ENCODE results near the gene ZNF418.

ZNF418 gene

DNA sequence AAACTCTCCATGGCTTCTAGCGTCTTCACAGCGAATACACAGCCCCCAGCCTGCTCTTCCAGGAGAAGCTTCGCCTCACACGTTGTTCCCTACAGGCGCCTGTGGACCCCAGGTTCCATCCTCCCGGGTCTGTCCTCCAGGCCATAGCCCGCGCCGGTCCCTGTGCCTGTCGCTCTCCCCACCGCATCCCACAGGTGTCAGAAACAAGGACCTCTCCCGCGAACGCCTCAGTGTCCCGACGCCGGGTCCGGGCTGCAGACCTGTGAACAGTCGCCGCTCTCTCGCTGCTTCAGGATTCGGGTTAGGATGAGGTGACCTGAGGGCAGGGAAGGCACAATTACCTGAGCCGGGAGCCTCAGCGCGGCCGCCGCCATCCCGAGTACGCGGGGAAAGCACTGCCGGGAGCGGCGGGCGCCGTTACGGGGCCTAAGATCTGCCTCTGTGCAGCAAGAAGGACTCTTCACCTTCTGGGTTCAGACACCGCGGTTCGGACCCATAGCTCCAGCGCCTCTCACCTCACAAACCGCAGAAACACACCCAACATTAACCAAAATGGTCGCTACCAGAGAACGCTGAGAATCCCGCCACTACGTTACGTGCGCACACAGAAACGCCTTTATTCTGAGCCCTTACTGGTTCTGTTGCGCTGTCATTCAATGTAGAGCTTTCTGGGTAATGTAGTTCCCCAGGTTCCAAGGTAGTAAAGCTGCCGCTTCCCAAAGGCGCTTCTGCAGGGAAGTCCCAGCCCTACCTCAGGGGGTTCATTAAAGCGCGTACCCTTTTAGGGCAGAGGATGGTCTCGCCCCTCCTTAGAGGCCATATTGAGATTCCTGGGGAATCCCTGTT is at the start of gene ZNF418:
Gene ZNF418, minus strand, starts transcription at position 583 of the 846 bp plus-strand sequence. CDS start 1,580 bp downstream, outside the sequence.
- H3K9ac ChIP-seq (ENCODE audit: low read length): no peak within 1 kb of the TSS

DNA sequence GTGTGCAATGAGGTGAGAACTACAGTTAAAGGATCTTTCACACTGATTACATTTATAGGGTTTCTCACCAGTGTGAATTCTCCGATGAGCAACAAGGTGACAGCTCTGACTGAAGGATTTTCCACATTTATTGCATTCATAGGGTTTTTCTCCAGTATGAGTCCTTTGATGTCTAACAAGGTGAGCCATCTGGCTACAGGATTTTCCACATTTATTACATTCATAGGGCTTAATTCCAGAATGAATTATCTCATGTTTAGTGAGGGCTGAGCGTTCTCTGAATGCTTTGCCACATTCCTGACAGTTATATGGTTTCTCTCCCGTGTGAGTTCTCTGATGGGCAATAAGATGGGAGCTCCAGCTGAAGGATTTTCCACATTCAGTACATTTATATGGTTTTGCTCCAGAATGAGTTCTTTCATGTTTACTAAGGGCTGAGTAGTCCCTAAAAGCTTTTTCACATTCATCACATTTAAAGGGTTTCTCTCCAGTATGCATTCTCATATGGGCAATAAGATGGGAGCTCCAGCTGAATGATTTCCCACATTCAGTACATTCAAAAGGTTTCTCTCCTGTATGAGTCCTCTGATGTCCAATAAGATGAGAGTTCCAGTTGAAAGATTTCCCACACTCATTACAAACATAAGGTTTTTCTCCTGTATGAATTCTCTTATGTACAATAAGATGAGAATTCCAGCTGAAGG is 43.5 kb upstream of the ZNF418 start:
- Histone ChIP-seq H3F3A (ENCODE audit: insufficient read depth, low read length) (no peaks in the 10 kb centered on the region), H3K4me3 (ENCODE audit: low read length) (no peak overlapping the region), H3K36me3 (replicated peaks; ENCODE audit: insufficient read depth, low read length) (no peaks in the 10 kb centered on the region), H3K4me1 (ENCODE audit: low read length) (no peaks in the 10 kb centered on the region), H3K4me2 (ENCODE audit: low read depth, low read length) (no peak overlapping the region), H3K27ac (ENCODE audit: low read length) (no peak overlapping the region), H2AFZ (ENCODE audit: low read length) (no peak overlapping the region), H4K20me1 (ENCODE audit: insufficient read depth, low read length) (no peaks in the 10 kb centered on the region), H3K9me2 (replicated peaks; ENCODE audit: insufficient read depth, low read length) (no peaks in the 10 kb centered on the region), H3K9ac (ENCODE audit: low read length) (no peak overlapping the region), H3K27me3 (replicated peaks; ENCODE audit: insufficient read depth, low read length) (no peaks in the 10 kb centered on the region), H3K79me2 (ENCODE audit: low read length) (no peaks in the 10 kb centered on the region), H3K9me3 (replicated peaks; ENCODE audit: insufficient read depth, low read length) (no peaks in the 10 kb centered on the region)
- TF ChIP-seq, protein P1, sequence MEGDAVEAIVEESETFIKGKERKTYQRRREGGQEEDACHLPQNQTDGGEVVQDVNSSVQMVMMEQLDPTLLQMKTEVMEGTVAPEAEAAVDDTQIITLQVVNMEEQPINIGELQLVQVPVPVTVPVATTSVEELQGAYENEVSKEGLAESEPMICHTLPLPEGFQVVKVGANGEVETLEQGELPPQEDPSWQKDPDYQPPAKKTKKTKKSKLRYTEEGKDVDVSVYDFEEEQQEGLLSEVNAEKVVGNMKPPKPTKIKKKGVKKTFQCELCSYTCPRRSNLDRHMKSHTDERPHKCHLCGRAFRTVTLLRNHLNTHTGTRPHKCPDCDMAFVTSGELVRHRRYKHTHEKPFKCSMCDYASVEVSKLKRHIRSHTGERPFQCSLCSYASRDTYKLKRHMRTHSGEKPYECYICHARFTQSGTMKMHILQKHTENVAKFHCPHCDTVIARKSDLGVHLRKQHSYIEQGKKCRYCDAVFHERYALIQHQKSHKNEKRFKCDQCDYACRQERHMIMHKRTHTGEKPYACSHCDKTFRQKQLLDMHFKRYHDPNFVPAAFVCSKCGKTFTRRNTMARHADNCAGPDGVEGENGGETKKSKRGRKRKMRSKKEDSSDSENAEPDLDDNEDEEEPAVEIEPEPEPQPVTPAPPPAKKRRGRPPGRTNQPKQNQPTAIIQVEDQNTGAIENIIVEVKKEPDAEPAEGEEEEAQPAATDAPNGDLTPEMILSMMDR (IDR thresholded peaks at IDR 0.05; ENCODE audit: low read length): no peak
- TF ChIP-seq EZH2 (optimal IDR thresholded peaks at IDR 0.05; ENCODE audit: low read depth, low read length) (no peak), EZH2phosphoT487 (IDR thresholded peaks at IDR 0.05; ENCODE audit: low read length) (no peak)
- DNase-seq: no peak

More for the DNA sequence above, at the start of gene ZNF418:
- Histone ChIP-seq H4K20me1 (ENCODE audit: insufficient read depth, low read length) (no peaks in the 10 kb centered on the region), H3K27ac (ENCODE audit: low read length) (no peak within 1 kb of the TSS), H3K36me3 (replicated peaks; ENCODE audit: insufficient read depth, low read length) (no peaks in the 10 kb centered on the region), H2AFZ (ENCODE audit: low read length) (no peak within 1 kb of the TSS), H3K4me1 (ENCODE audit: low read length) (no peaks in the 10 kb centered on the region), H3K79me2 (ENCODE audit: low read length) (no peaks in the 10 kb centered on the region), H3K4me2 (ENCODE audit: low read depth, low read length) (no peak within 1 kb of the TSS), H3K9me3 (replicated peaks; ENCODE audit: insufficient read depth, low read length) (no peaks in the 10 kb centered on the region), H3F3A (ENCODE audit: insufficient read depth, low read length) (no peaks in the 10 kb centered on the region), H3K4me3 (ENCODE audit: low read length) (no peak within 1 kb of the TSS), H3K27me3 (replicated peaks; ENCODE audit: insufficient read depth, low read length) (no peaks in the 10 kb centered on the region), H3K9me2 (replicated peaks; ENCODE audit: insufficient read depth, low read length) (no peaks in the 10 kb centered on the region)
- DNase-seq: no peak
- TF ChIP-seq EZH2 (optimal IDR thresholded peaks at IDR 0.05; ENCODE audit: low read depth, low read length) (no peak), EZH2phosphoT487 (IDR thresholded peaks at IDR 0.05; ENCODE audit: low read length) (no peak)
- TF ChIP-seq, protein P1 (IDR thresholded peaks at IDR 0.05; ENCODE audit: low read length): no peak

DNA sequence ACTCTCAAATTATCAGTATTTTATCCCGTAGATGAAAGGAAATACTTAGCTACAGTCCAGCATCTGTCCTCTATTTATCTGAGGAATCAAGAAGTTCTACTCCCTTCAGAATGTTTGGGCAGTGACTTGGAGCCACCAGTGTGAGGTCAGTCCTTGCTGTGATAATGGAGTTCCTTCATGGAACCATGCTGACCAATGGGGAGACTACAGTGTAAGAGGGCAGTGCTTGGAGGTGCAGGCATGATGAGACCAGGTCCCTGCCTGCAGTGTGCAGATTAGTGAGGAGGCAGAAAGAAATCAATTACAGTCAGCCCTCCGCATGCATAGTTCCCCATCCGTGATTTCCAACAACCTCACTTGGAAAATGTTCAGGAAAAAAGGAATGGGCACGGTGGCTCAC is 39.2 kb upstream of the ZNF418 start, which contains the start of gene C19orf18:
Gene C19orf18, minus strand, starts transcription at position 101 of the 400 bp plus-strand sequence. CDS start 102 bp downstream, outside the sequence.
- H3K9ac ChIP-seq (ENCODE audit: low read length): no peak within 1 kb of the TSS
- H2AFZ ChIP-seq (ENCODE audit: low read length): no peak within 1 kb of the TSS
- no peaks in the 10 kb centered on the region for H4K20me1 ChIP-seq (ENCODE audit: insufficient read depth, low read length)
- no peak within 1 kb of the TSS for H3K27ac ChIP-seq (ENCODE audit: low read length)
- TF ChIP-seq, protein P1 (IDR thresholded peaks at IDR 0.05; ENCODE audit: low read length): no peak
- no peak for TF ChIP-seq EZH2phosphoT487 (IDR thresholded peaks at IDR 0.05; ENCODE audit: low read length)
- TF ChIP-seq EZH2 (optimal IDR thresholded peaks at IDR 0.05; ENCODE audit: low read depth, low read length): no peak
- H3K27me3 ChIP-seq (replicated peaks; ENCODE audit: insufficient read depth, low read length): no peaks in the 10 kb centered on the region
- H3K4me2 ChIP-seq (ENCODE audit: low read depth, low read length): no peak within 1 kb of the TSS
- H3F3A ChIP-seq (ENCODE audit: insufficient read depth, low read length): no peaks in the 10 kb centered on the region
- H3K36me3 ChIP-seq (replicated peaks; ENCODE audit: insufficient read depth, low read length): no peaks in the 10 kb centered on the region
- no peak within 1 kb of the TSS for H3K4me3 ChIP-seq (ENCODE audit: low read length)
- DNase-seq: no peak
- no peaks in the 10 kb centered on the region for H3K9me3 ChIP-seq (replicated peaks; ENCODE audit: insufficient read depth, low read length)
- H3K9me2 ChIP-seq (replicated peaks; ENCODE audit: insufficient read depth, low read length): no peaks in the 10 kb centered on the region
- no peaks in the 10 kb centered on the region for H3K79me2 ChIP-seq (ENCODE audit: low read length)
- H3K4me1 ChIP-seq (ENCODE audit: low read length): no peaks in the 10 kb centered on the region

Data from MM.1S (cell line).